ENCODE data around the gene TEX53. TPM values are rescaled to one million over a fixed set of nuclear protein-coding genes. Genes with fewer than 3 reads are reported as not detected.

The TEX53 gene
- total and polyA plus RNA-seq, 10 of the 15 experiments (the other 5 are each of a cell fraction or from before 2014, with no cell fraction given): not detected

- no peak for TF ChIP-seq MAX (IDR thresholded peaks at IDR 0.05; ENCODE audit: low read depth, low read length)
- no peak for TF ChIP-seq E4F1 (IDR thresholded peaks at IDR 0.05; ENCODE audit: borderline replicate concordance, partially characterized antibody)
- no peak for TF ChIP-seq ZZZ3 (IDR thresholded peaks at IDR 0.05; ENCODE audit: control insufficient read depth, insufficient read length, low read depth)
Observed at GRCh38 chr9:114641967-114642366, 15.6 kb downstream of the TEX53 start (continued).

- no peak for ATAC-seq
- ChIA-PET CTCF (interaction anchor here (1.3 to 1.5 kb wide), 3 partner anchors 14 to 96 kb away, joined by 3 to 5 read pairs (median 4); no protein-coding TSS in a partner anchor), POLR2A (no interaction called here)
Observed at GRCh38 chr9:114638404-114638803, 19.2 kb downstream of the TEX53 start.

More at GRCh38 chr9:114638404-114638803, 19.2 kb downstream of the TEX53 start:
- Histone ChIP-seq H3K4me2 (ENCODE audit: control insufficient read depth, insufficient read depth) (no peak overlapping the region), H3K27me3 (replicated peaks in 1 of 2; ENCODE audit: control insufficient read depth in 2 of 2, insufficient read depth in 2 of 2, low read length in 1 of 2) (no peaks in the 10 kb centered on the region), H4K20me1 (ENCODE audit: control insufficient read depth, insufficient read depth) (no peaks in the 10 kb centered on the region), H3K4me3 (no peak overlapping the region), H3K4me1 (ENCODE audit: control insufficient read depth, insufficient read depth, low read length) (no peaks in the 10 kb centered on the region), H3K79me2 (ENCODE audit: control insufficient read depth, insufficient read depth, low read length) (no peaks in the 10 kb centered on the region), H3K36me3 (ENCODE audit: control insufficient read depth in 2 of 2, insufficient read depth in 2 of 2, low read length in 1 of 2) (peaks cover 30 to 33% of the 10 kb centered on the region in 2 experiments), H2AFZ (ENCODE audit: control insufficient read depth, low read depth, low read length) (no peak overlapping the region), H3K9ac (ENCODE audit: control insufficient read depth, insufficient read depth, low read length) (no peak overlapping the region), H3K9me3 (replicated peaks; ENCODE audit: control insufficient read depth, insufficient read depth, low read length) (no peaks in the 10 kb centered on the region), H3K27ac (ENCODE audit: control insufficient read depth, insufficient read depth) (no peak overlapping the region)
- ChIA-PET SMC1A (ENCODE audit: uncharacterized antibody, unreplicated experiment) (interaction anchor here (1.1 to 2.0 kb wide), 4 partner anchors 15 to 153 kb away, joined by 3 to 8 read pairs (median 6); no protein-coding TSS in a partner anchor), RAD21 (ENCODE audit: unreplicated experiment) (no interaction called here)
- DNase-seq (ENCODE audit: low read depth, low spot score): no peak
- no TSS peak for BruUV-seq (replicated peaks)
- no peak for FAIRE-seq
- 87% methylated on average over 8 of the region's 8 CpGs for WGBS (ENCODE audit: insufficient coverage, insufficient replicate concordance, low lambda C conversion rate, missing lambda C conversion rate)
- intact Hi-C loops (cut with micrococcal nuclease; ENCODE audit: unreplicated experiment) (no loop called here), in situ Hi-C loops (cut with MboI) (no loop called here)
- no peak for TF ChIP-seq SMAD1 (IDR thresholded peaks at IDR 0.05; ENCODE audit: low read depth, partially characterized antibody)
- TF ChIP-seq CREB1 (IDR thresholded peaks at IDR 0.05; ENCODE audit: low read depth): no peak
- TF ChIP-seq NR2C2 (IDR thresholded peaks at IDR 0.05; ENCODE audit: borderline replicate concordance, control insufficient read depth, insufficient read length, low read depth): no peak
- TF ChIP-seq E4F1 (IDR thresholded peaks at IDR 0.05; ENCODE audit: borderline replicate concordance, partially characterized antibody): no peak
- no peak for TF ChIP-seq HDGF (IDR thresholded peaks at IDR 0.05)
- no peak for TF ChIP-seq BCLAF1 (IDR thresholded peaks at IDR 0.05)
- TF ChIP-seq SPI1 (IDR thresholded peaks at IDR 0.05; ENCODE audit: borderline replicate concordance, insufficient read depth, low read depth, low read length): no peak
- no peak for TF ChIP-seq POLR2A (IDR thresholded peaks at IDR 0.05; ENCODE audit: low read depth, low read length)
- TF ChIP-seq NFYA (IDR thresholded peaks at IDR 0.05; ENCODE audit: borderline replicate concordance, low read depth, low read length): no peak

Data from GM12878 (cell line).